Vagina (tissue), 2 donors: ENCODE results near the gene MEG3.

Experiments
- CTCF ChIP-seq, 3 experiments: fragments of 450-650 bp in 2 of 3; fragments of 200-600 bp in 1 of 3; sonication (generic) in 1 of 3; IDR thresholded peaks; one replicate each; pipeline ENCODE4 v1.5.1; 2017 to 2019; ENCODE audit warnings: antibody characterized with exemption in 3 of 3, mild to moderate bottlenecking in 2 of 3, moderate library complexity in 2 of 3
- POLR2A ChIP-seq, 2 donors: fragments of 450-650 bp; IDR thresholded peaks; one replicate each; pipeline ENCODE4 v1.6.1; 2017; ENCODE audit warnings: antibody characterized with exemption in 2 of 2, mild to moderate bottlenecking in 2 of 2, moderate library complexity in 2 of 2
- POLR2AphosphoS5 ChIP-seq, 2 donors: sonication (generic); formaldehyde crosslinking; IDR thresholded peaks; one replicate each; pipeline ENCODE4 v1.9.0; 2017; ENCODE audit warnings: antibody characterized with exemption in 2 of 2, mild to moderate bottlenecking in 2 of 2, low read depth in 1 of 2; ENCODE audit not compliant: insufficient read depth in 1 of 2

- TF ChIP-seq POLR2AphosphoS5 (IDR thresholded peaks at IDR 0.05; ENCODE audit: insufficient read depth in 1 of 2, low read depth in 1 of 2) (no peak), CTCF (IDR thresholded peaks at IDR 0.05) (no peak), POLR2A (IDR thresholded peaks at IDR 0.05) (no peak)
These were observed 70.6 kb downstream of the MEG3 start for GRCh38 chr14:100896369-100897060.
